GM12878 (cell line): Measurements from ENCODE around the gene ARHGAP5. TPM values are rescaled to one million over a fixed set of nuclear protein-coding genes. Genes with fewer than 3 reads are reported as not detected.

ENCODE experiments used
- BCLAF1 ChIP-seq: fragments of 450-650 bp; IDR thresholded peaks from 2 replicates; pipeline ENCODE4 v1.6.1; 2017; ENCODE audit warnings: antibody characterized with exemption, mild to moderate bottlenecking, moderate library complexity
- BHLHE40 ChIP-seq, 2 experiments: fragments of 450-650 bp in 1 of 2; IDR thresholded peaks; 2 replicates each; pipeline ENCODE4 v1.6.1; 2011 to 2017; ENCODE audit warnings: low read depth in 2 of 2, borderline replicate concordance in 1 of 2, improper control_type of control experiment in 1 of 2, low read length in 1 of 2, mild to moderate bottlenecking in 1 of 2
- EP300 ChIP-seq, 2 experiments: fragments of 150-350 bp in 1 of 2; IDR thresholded peaks; 2 replicates each; pipeline ENCODE4 v1.6.1; 2011 to 2012; ENCODE audit warnings: low read depth in 2 of 2, low read length in 2 of 2, borderline replicate concordance in 1 of 2, improper control_type of control experiment in 1 of 2, inconsistent platforms in 1 of 2; ENCODE audit not compliant: control insufficient read depth in 1 of 2
- FOXM1 ChIP-seq: IDR thresholded peaks from 2 replicates; pipeline ENCODE4 v1.6.1; 2012; ENCODE audit warnings: low read depth, mild to moderate bottlenecking, inconsistent platforms, low read length, moderate library complexity
- NFIC ChIP-seq: IDR thresholded peaks from 2 replicates; pipeline ENCODE4 v1.6.1; 2012; ENCODE audit warnings: low read depth, mild to moderate bottlenecking, inconsistent platforms, low read length, moderate library complexity
- polyA plus RNA-seq, 11 experiments: library from polyadenylated mRNA; depleted of rRNA in 4 of 11; unstranded in 6 of 11; stranded (reverse) in 5 of 11; fragments of >200 nt; fragmentation: Nextera tagmentation in 4 of 11; fragmentation: Illumina TruSeq in 1 of 11; extraction: Ambion mirVana in 4 of 11; extraction: Trizol in 1 of 11; gene quantifications; 1 replicate in 1 of 11; 2 replicates in 10 of 11; pipeline versions ENCODE4 v1.2.1 to v1.2.3, GENCODE V29; 2011 to 2016; ENCODE audit warnings: inconsistent platforms in 2 of 11, missing spikeins in 2 of 11, low read depth in 1 of 11
- total RNA-seq, 4 experiments: library from RNA; depleted of rRNA in 3 of 4; stranded (reverse); fragments of >200 nt in 3 of 4; fragmentation: Illumina TruSeq in 1 of 4; extraction: Trizol in 1 of 4; gene quantifications; 2 replicates each; pipeline versions ENCODE4 v1.2.1 to v1.2.3, GENCODE V29; 2013 to 2021
- TF ChIP-seq, protein P1 (sequence below): fragments of 150-350 bp; IDR thresholded peaks from 2 replicates; pipeline ENCODE4 v1.6.1; 2016; ENCODE audit warnings: low read depth, low read length
- TF ChIP-seq, protein P2 (sequence below): fragments of 450-650 bp; IDR thresholded peaks from 2 replicates; pipeline ENCODE4 v1.6.1; 2017; ENCODE audit warnings: mild to moderate bottlenecking
- TF ChIP-seq, protein P3 (sequence below): fragments of 450-650 bp; formaldehyde crosslinking; IDR thresholded peaks from 2 replicates; pipeline ENCODE4 v1.4.0; 2022; ENCODE audit warnings: mild to moderate bottlenecking, moderate library complexity

ARHGAP5 gene
- total and polyA plus RNA-seq, 10 of the 15 experiments (the other 5 are each of a cell fraction or from before 2014, with no cell fraction given): 0.91 to 19.6 (median 7.2) TPM

GRCh38 chr14:32102152-32102787 is 25.2 kb downstream of the ARHGAP5 start (continued):
- TF ChIP-seq, protein P1, sequence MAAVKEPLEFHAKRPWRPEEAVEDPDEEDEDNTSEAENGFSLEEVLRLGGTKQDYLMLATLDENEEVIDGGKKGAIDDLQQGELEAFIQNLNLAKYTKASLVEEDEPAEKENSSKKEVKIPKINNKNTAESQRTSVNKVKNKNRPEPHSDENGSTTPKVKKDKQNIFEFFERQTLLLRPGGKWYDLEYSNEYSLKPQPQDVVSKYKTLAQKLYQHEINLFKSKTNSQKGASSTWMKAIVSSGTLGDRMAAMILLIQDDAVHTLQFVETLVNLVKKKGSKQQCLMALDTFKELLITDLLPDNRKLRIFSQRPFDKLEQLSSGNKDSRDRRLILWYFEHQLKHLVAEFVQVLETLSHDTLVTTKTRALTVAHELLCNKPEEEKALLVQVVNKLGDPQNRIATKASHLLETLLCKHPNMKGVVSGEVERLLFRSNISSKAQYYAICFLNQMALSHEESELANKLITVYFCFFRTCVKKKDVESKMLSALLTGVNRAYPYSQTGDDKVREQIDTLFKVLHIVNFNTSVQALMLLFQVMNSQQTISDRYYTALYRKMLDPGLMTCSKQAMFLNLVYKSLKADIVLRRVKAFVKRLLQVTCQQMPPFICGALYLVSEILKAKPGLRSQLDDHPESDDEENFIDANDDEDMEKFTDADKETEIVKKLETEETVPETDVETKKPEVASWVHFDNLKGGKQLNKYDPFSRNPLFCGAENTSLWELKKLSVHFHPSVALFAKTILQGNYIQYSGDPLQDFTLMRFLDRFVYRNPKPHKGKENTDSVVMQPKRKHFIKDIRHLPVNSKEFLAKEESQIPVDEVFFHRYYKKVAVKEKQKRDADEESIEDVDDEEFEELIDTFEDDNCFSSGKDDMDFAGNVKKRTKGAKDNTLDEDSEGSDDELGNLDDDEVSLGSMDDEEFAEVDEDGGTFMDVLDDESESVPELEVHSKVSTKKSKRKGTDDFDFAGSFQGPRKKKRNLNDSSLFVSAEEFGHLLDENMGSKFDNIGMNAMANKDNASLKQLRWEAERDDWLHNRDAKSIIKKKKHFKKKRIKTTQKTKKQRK: no peak
- TF ChIP-seq EP300 (IDR thresholded peaks at IDR 0.05; ENCODE audit: borderline replicate concordance in 1 of 2, control insufficient read depth in 1 of 2, low read depth in 2 of 2, low read length in 2 of 2) (peak in 1 of 2 experiments; percentile 59; a peak in 2 of 4 replicates), FOXM1 (0 out of 2 replicates have a peak, but pooled peaks have one; percentile 13), BCLAF1 (no peak), NFIC (peak; percentile 65; the same call in 1 of the 2 replicates), BHLHE40 (IDR thresholded peaks at IDR 0.05; ENCODE audit: borderline replicate concordance in 1 of 2, low read depth in 2 of 2, low read length in 1 of 2) (0 out of 4 replicates have a peak, but pooled peaks of 1 of the 2 experiments have one; percentile 19)
- TF ChIP-seq, protein P2, sequence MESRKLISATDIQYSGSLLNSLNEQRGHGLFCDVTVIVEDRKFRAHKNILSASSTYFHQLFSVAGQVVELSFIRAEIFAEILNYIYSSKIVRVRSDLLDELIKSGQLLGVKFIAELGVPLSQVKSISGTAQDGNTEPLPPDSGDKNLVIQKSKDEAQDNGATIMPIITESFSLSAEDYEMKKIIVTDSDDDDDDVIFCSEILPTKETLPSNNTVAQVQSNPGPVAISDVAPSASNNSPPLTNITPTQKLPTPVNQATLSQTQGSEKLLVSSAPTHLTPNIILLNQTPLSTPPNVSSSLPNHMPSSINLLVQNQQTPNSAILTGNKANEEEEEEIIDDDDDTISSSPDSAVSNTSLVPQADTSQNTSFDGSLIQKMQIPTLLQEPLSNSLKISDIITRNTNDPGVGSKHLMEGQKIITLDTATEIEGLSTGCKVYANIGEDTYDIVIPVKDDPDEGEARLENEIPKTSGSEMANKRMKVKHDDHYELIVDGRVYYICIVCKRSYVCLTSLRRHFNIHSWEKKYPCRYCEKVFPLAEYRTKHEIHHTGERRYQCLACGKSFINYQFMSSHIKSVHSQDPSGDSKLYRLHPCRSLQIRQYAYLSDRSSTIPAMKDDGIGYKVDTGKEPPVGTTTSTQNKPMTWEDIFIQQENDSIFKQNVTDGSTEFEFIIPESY: no peak
- TF ChIP-seq, protein P3, sequence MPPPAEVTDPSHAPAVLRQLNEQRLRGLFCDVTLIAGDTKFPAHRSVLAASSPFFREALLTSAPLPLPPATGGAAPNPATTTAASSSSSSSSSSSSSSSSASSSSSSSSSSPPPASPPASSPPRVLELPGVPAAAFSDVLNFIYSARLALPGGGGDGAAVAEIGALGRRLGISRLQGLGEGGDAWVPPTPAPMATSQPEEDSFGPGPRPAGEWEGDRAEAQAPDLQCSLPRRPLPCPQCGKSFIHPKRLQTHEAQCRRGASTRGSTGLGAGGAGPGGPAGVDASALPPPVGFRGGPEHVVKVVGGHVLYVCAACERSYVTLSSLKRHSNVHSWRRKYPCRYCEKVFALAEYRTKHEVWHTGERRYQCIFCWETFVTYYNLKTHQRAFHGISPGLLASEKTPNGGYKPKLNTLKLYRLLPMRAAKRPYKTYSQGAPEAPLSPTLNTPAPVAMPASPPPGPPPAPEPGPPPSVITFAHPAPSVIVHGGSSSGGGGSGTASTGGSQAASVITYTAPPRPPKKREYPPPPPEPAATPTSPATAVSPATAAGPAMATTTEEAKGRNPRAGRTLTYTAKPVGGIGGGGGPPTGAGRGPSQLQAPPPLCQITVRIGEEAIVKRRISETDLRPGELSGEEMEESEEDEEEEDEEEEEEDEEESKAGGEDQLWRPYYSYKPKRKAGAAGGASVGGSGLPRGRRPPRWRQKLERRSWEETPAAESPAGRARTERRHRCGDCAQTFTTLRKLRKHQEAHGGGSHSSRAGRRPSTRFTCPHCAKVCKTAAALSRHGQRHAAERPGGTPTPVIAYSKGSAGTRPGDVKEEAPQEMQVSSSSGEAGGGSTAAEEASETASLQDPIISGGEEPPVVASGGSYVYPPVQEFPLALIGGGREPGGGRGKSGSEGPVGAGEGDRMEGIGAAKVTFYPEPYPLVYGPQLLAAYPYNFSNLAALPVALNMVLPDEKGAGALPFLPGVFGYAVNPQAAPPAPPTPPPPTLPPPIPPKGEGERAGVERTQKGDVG: no peak
